ENCODE measurements around the gene PSG5.
"Not testable (repeated sequence)": the region's sequence is repeated elsewhere in the genome, so short reads cannot be mapped to it uniquely, and the experiment has no call there.

PSG5 gene

DNA sequence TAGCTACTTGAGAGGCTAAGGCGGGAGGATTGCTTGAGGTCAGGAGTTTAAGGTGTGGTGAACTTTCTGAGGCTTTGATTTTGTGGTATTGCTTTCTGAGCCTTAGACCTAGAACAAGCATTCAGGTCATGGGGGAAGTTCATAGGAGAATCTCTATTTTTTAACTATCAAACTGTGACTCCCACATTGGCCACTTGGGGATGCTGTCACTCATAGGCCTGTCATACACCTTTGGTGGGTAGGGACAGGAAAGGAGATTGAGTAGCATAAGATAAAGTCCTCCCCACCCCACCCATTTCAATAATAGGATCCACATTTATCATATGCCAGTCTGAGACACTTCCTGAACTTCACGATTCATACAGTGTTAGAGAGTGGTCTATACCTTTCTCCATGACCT is 62.0 kb downstream of the PSG5 start:
- TF ChIP-seq, protein P1, sequence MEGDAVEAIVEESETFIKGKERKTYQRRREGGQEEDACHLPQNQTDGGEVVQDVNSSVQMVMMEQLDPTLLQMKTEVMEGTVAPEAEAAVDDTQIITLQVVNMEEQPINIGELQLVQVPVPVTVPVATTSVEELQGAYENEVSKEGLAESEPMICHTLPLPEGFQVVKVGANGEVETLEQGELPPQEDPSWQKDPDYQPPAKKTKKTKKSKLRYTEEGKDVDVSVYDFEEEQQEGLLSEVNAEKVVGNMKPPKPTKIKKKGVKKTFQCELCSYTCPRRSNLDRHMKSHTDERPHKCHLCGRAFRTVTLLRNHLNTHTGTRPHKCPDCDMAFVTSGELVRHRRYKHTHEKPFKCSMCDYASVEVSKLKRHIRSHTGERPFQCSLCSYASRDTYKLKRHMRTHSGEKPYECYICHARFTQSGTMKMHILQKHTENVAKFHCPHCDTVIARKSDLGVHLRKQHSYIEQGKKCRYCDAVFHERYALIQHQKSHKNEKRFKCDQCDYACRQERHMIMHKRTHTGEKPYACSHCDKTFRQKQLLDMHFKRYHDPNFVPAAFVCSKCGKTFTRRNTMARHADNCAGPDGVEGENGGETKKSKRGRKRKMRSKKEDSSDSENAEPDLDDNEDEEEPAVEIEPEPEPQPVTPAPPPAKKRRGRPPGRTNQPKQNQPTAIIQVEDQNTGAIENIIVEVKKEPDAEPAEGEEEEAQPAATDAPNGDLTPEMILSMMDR (IDR thresholded peaks at IDR 0.05; ENCODE audit: low read depth, low read length, missing control alignments): peak; percentile 37
- no peak overlapping the region for H3K4me3 ChIP-seq (ENCODE audit: low read depth, low read length)
- no peak for DNase-seq (ENCODE audit: low read depth)

DNA sequence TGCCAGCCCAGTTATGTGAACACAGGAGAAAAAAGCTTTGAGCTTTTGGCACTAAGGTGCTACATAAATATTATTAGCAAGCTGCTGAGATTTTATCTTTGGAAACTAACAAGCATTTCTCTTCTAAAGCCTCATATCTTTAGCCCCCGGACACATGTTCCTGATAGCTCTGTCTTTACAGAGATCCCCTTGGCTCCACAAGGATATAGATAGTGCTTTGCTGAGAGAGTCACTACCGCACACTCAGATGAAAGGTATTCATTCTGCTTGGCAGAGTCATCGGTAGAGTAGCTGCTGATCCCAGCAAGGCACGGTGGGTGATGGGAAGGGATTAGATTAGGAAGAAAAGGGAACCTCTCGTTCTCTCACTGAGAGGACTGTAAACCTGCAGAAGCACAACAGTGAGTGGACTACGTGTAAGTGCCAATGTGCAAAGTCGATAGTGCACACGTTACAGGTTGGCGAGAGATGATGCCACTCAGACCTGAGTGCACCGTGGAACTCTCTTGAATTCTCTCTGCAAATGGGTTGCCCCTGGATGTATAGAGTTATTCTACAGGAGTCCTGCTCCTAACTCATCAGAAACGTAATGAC is 65.8 kb downstream of the PSG5 start:
- H3K4me3 ChIP-seq (ENCODE audit: low read depth, low read length); DNase-seq (ENCODE audit: low read depth): not testable (repeated sequence)

DNA sequence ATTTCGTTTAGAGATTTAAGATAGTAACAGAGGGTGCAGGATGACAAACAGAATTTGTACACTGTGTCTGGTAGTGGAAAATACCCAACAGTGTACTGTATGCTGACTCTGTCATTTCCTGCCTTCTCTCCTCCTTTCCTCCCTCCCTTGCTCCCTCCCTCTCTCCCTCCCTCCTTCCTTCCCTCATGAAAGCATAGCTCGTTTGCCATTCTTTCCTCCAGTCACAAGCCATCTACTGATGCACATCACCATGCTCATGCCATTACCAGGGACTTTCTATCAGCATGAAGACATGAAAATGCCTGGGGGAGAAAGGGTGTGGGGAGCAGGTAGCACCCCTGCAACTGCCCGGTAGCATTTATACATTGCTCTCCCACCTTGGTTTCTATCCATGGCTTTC is 66.8 kb downstream of the PSG5 start:
- DNase-seq (ENCODE audit: low read depth); H3K4me3 ChIP-seq (ENCODE audit: low read depth, low read length): not testable (repeated sequence)

Measured in GM12864 (cell line).